GM04503 (cell line): ENCODE results near the gene IL17RD.
A peak's percentile ranks its signal among the peaks of the same experiment; 100 is the strongest.

Source experiments
- DNase-seq: peaks from one replicate; pipeline ENCODE4 v3.0.0-alpha.2; 2012; ENCODE audit warnings: low read depth

The IL17RD gene

DNA sequence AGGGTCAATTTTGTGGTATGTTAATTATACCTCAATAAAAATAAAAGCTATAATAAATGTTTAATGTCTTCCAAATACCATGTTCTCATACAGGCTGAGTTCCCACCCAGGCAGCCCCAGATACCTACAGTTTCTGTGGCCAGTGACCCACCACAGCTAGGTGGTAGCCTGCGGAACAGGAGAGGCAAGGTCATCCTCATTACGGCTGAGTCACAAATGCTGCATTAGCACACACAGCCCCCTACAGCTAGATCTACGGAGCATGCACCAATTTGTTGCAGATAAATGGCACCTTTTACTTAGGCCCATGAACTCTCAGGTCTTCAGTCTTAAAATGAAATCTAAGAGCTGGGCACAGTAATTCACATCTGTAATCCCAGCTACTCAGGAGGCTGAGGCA lies 99.6 kb downstream of the IL17RD start:
- no peak for DNase-seq

DNA sequence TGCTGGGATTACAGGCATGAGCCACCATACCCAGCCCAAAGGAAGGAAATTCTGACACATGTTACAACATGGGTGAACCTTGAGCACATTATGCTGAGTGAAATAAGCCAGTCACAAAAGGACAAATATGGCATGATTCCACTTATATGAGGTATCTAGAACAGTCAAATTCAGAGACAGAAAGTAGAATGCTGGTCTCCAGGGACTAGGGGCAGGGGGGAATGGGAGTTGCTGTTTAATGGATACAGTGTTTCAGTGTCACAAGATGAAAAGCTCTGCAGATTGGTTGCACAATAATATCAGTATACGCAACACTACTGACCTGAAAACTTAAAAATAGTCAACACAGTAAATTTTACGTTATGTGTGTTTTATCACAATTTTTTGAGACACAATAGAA lies 100.6 kb downstream of the IL17RD start:
- no peak for DNase-seq

DNA sequence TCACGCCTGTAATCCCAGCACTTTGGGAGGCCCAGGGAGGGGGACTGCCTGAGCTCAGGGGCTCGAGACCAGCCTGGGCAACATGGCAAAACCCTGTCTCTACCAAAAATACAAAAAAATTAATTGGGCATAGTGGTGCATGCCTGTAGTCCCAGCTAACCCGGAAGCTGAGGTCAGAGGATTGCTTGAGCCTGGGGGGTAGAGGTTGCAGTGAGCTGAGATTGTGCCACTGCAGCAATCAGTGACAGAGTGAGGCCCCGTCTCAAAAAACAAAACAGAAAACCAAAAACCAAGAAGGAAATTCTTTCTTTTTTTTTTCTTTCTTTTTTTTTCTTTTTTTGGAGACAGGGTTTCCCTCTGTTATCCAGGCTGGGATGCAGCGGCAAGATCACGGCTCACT lies 101.2 kb downstream of the IL17RD start:
- no peak for DNase-seq

DNA sequence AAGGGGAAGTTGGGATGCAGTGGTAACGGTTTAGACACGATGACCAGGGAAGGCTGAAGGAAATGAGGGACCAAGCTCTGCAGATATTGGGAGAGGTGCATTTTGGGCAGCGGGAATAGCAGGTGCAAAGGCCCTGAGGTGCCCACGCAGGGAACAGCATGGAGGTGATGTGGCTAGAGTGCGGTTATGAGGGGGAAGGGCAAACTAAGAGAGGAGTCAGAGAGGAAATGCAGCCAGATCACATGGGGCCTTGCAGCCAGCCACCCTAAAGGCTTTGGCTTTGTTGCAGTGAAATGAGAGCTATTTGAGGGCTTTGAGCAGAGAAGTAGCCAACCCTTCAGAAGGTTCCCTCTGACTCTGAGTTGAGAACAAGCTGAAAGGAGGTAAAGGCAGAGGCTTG lies 102.1 kb downstream of the IL17RD start:
- DNase-seq = no peak

DNA sequence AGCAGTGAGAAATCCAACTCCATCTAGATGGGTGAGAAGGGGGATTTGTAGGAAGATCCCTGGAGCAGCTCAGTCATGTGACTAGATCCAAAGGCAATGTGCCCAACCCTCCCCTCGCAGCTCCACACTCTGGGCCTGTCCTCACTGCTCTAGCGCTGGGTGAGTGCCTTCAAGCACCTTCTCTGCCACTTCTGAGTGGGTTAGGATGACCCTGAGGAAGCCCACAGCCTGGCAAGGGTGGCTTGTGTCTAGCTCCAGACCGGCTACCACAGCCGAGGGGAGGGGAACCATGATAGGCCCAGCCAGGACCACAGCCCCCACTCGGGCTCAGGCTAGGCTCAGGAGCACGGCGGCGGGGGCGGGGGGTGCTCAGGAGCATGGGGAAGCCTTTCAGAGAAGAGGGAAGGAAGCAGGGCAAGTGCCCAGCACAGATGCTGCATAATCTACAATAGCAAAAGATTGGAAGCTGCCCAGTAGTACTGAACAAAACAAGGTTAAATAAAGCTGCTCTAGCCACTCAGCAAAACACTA lies 103.0 kb downstream of the IL17RD start:
- DNase-seq = no peak

DNA sequence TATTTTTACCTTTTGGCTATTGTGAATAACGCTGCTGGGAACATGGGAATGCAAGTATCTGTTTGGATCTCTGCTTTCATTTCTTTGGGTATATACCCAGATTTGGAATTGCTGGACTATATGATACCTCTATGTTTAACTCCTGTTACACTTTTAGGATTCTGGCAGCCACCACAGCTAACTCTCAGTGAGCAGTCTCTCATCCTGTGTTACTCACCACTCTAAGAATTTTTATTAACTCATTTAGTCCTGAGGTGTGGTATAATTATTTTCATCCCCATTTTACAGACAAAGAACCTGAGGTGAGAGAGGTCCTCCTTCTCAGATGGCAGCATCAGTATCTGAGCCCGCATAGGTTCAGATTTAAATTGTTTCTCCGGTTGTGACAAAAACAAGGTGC lies 103.6 kb downstream of the IL17RD start:
- DNase-seq = no peak

DNA sequence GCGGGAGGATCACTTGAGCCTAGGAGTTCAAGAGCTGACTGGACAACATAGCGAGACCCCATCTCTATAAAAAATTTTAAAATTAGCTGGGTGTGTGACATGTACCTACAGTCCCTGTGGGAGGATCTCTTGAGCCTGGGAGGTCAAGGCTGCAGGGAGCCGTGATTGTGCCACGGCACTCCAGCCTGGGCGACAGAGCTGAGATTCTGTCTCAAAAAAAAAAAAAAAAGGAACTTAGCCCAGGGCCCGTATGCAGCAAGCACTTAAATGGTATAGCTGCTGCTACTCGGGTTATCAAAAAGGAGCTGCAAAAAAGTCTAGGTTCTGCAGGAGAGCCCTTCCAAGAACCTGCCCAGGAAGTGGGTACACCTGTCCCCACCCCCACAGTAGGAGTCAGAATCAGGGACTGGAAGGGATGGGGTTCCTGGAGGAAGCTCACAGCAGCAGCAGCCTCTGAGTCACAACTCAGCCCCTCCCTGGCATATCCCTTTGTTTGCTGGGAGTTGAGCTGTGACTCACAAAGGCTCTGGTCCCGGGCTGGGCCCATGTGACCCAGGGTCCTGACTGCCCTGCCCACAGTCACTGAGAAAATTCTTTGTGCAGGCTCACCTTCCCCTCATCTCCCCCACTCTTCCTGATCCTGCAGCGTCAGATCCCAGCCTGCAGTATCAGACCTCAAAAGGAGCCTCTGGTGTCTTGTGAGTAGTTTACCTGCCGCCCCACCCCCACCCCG lies 104.9 kb downstream of the IL17RD start, which contains the start of gene SPATA12:
Gene SPATA12, plus strand, starts transcription at position 576 of the 733 bp plus-strand sequence. CDS start 13,031 bp downstream, outside the sequence.
- peak; percentile 59 for DNase-seq

DNA sequence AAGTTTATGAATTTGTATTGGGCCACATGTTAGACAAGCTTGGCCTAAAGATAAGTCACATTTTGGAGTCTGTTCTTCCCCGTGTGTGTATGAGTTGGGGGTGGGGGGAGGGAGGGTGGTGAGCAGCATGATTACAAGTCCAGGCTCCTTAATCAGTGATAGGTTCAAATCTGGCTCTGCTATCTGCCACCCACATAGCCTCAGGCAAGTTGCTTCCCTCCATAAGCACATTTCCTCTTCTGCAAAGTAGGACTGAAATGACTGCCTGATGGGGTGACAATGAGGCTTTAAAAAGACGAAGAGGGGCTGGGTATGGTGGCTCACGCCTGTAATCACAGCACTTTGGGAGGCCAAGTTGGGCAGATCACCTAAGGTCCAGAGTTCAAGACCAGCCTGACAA lies 105.7 kb downstream of the IL17RD start:
- DNase-seq = no peak

DNA sequence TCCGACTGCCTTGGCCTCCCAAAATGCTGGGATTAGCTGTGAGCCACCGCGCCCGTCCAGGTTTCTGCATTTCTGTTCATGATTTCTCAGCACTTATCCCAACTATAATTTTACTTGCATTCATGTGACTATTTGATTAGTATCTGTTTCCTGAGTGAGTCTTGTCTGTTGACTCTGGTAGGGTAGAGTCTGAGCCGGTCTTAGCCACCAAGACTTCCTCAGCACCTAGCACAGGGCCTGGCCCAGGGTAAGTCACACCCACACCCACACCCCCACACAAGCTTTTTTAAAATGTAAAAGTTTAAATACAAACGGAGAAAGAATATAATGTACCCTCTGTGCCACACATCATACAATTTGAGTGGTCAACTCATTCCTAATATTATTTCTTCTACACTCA lies 107.8 kb downstream of the IL17RD start:
- DNase-seq = no peak

DNA sequence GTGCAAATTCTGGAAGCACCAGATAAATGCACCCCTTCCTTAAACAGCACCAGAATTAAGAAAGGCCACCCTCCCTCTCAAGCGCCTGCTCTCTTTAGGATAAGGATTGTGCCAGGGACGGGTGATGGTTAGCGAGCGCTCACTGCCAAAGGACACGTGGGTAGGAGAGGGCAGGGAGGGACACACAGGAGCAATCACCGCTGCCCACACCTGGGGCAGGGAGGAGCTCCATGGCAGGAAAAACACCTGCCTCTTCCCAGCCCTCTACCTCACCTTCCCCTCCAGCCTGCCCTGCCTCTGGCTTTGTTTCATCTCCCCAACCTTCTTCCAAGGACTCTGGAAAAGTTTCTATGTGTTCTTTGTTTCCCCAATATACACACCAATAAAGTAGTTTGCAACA lies 112.0 kb downstream of the IL17RD start:
- DNase-seq = no peak

DNA sequence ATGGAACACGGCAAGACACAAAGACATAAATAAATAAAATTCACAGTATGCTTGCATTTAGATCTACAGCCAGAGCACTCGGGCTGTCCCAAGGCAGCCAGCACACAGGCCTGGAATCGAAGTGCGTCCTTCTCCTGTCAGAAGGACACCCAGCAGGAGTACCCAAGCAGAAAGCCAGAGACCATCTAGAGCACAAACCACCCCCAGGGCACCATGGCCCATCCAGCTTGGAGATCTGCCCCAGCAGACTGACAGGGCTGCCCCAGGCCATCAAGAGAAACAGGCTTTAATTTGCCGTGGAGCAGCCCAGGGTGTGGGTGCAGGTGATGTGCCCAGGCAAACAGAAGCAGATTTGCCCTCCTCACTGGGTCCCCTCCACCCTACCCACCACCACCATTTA lies 112.5 kb downstream of the IL17RD start:
- DNase-seq = no peak

DNA sequence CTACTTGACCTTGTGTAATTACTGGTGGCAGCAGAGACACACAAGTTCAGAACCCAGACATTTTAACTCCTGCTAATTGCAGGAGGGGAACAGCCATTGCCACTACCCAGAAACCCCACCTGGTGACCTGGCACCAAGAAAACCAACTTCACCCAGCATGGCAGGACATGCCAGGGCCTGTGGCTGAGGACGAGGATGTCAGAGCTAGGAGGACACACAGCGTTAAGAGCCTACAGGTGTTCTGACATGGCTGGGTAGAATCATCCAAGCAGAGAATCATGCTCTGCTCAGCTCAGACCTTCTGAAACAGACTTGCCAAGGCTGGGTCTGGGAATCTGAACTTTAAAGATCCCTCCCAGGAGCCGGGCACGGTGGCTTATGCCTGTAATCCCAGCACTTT lies 116.4 kb downstream of the IL17RD start:
- no peak for DNase-seq

DNA sequence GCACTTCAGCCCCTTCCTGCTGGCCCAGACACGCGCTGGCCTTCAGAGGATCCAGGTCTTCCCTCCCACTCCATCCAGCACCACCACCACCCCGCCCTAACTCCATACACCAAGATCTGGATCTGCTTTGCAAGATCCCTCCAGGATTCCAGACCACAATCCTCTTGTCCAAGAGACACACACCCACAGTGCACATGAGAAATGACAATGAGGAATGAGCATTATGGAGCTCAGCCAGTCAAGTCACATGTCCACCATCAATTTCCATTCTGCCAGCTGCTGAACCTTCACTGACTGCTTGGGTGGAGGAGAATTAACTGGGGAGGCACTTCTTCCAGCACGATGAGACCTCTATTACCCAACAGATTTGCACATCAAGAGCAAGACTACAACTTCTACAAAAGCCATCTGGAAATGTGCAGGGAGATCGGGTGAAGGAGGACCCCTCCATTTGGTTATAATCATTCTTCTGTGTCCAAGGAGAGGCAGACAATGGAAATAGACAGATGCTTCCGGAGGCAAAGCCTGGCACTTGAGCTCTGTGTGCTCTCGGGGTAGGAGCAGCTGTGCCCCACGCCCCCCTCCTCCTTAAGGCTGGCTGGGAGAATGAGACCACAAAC lies 117.0 kb downstream of the IL17RD start:
- peak; percentile 78 for DNase-seq

DNA sequence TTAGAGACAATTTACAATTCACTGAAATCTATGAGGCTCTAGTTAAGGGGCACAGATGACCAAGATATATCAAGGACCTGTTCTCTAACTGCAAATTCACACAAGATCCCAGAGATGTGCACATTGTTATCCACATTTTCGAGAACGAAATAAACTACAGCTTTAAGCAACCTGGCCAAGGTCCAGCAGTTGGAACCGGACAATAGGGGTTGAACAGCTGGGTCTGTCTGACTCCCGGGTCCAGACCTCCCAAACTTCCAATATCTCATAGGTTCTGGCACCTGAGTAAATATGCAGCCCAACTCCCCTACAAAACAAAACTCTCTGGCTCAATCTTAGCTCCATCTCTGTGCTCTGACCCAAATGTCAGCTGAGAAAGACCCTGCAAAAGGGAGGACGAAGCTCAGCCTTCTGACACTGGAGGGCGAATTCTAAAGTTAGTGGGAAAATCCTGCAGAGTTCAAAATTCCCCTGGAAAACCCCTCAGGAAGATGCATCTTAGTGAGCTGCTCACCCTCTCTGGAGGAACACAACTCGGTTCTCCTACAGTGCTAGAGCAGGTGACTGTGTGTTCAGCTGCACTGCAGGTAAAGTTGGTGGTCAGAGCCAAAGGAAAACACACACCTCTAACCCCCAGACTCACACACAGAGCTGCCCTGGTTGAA lies 118.9 kb downstream of the IL17RD start:
- no peak for DNase-seq

DNA sequence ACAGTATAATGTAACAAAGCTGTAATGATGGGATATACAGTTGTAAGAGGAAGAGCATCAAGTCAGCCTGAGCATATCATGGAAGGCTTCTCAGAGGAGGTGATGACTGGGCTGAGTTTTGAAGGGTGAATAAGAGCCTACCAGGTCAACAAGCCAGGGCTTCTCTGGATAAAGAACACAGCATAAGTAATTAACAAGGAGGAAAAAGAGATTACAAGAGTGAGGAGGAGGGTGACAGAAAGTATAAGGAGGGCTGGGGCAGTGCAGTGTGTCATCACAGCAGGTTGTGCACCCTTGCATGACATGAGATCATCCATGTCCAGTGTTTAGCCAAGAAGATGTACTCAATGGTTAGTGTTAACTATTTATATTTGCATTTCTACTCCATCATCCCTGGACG lies 121.6 kb downstream of the IL17RD start:
- no peak for DNase-seq

DNA sequence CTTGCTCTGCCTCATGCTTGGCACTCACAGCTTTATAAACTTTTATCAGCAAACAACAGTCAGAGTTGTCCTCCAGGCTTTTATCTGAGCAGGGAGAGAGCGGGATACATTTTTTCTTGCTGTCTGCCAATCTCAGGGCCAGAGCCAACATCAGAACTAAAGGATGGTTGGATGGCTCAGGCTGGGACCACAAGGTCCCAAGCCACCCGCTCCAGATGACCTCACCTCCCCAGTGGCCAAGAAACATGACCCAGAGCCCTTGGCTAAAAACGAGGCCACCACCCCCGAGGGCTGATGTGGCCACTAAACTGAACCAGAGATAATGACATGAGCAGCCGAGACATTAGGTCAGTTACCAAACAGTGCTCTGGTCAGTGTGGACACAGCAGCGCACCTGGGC lies 123.5 kb downstream of the IL17RD start:
- no peak for DNase-seq
